Measurements from ENCODE around the gene UPK3BL1.
"Not testable (repeated sequence)": the region's sequence is repeated elsewhere in the genome, so short reads cannot be mapped to it uniquely, and the experiment has no call there.

The UPK3BL1 gene

DNA sequence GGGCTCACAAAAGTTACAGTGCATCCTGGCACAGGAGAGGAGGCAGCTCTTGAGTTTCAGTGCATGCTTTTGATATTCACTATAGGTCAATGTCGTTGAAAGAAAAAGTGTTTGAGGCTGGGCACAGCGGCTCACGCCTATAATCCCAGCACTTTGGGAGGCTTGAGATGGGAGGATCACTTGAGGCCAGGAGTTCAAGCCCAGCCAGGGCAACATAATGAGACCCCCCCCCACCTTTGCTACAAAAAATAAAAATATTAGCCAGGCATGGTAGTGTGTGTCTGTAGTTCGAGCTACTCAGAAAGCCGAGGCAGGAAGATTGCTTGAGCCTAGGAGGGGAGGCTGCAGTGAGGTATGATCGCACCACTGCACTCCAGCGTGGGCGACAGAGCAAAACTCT is 24.5 kb downstream of the UPK3BL1 start:
- DNase-seq: not testable (repeated sequence)

DNA sequence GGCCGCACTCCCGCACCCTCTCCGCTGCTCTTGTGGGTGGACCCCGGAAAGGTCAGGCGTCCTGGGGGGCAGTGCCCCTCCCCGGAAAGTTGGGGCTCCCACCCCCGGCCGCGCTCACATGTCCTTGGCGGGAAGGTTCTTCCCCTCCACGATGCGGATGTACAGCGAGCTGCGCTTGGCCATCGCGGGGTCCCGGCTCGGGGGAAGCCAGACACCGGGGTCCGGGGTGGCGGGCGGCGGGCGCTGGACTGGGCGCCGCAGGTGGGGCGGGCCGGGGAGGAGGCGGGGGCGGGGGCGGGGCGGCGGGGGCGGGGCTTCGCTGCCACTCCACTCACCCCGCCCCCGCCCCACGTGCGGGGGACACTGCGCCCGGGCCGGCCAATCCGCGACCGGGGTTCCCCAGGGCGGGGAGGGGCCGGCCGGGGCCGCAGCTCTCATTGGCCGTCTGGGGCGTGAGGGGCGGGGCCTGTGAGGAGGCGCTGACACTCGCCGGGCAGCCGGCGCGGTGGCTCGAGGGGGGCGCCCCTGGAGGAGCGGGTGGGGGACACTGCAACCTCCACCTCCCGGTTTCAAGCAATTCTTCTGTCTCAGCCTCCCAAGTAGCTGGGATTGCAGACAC is 26.0 kb downstream of the UPK3BL1 start, which contains the start of gene RASA4:
Gene RASA4, minus strand, starts transcription at position 250 of the 619 bp plus-strand sequence. Its CDS starts 67 bp downstream, at position 183.
- peak; percentile 34 for DNase-seq

DNA sequence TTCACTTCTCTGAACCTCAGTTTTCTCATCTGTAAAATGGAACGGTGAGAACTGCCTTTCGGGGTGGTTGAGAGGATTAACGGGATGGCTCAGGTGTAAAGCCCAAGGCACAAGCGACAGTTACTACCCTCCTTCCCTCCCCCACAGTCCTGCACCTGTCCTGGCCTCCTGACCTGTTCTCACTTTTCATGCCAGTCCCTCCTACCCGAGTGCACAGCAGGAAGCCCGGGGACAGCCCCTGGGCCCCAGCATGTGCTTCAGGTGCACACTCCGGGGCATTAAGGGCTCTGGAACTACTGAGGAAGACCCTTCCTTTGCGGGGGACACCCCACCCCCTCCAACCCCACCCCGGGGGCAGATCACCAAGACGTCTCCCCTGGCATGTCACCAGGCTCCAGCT is 26.7 kb downstream of the UPK3BL1 start:
- DNase-seq: not testable (repeated sequence)

DNA sequence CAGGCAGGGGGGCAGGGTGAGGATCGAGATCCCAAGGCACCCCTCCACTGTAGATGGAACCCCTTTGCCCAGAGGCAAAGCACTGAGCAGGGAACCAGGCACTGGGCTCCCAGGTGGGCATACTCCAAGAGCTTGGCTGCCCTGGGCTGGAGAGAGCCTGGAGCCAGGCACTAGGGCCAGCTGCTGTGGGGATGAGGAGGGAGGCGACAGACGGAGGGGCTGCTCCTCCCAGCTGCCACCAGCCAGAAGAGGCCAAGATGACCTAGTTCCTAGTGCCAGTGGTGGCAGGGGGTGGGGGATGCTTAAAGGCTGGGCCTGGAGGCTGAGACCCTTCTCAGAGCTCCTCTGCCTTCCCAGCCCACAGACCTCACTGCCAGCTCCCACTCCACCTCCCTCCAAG is 27.7 kb downstream of the UPK3BL1 start:
- DNase-seq: not testable (repeated sequence)

DNA sequence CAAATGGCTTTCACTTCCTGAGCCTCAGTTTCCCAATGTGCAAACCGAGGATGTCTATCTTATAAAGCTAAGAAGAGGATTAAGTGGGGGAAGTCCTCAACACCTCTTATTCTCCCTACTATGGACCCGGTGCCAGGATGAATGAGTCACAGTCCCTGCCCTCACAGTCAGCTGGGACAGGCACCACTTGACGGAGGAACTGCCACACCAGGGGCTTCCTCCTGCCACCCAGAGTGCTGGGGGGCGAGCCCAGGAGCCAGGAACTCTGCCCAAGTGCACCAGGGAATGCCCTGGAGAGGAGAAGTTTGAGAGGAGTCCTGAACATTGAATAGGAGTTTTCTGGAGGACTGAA is 28.3 kb downstream of the UPK3BL1 start:
- DNase-seq: not testable (repeated sequence)

DNA sequence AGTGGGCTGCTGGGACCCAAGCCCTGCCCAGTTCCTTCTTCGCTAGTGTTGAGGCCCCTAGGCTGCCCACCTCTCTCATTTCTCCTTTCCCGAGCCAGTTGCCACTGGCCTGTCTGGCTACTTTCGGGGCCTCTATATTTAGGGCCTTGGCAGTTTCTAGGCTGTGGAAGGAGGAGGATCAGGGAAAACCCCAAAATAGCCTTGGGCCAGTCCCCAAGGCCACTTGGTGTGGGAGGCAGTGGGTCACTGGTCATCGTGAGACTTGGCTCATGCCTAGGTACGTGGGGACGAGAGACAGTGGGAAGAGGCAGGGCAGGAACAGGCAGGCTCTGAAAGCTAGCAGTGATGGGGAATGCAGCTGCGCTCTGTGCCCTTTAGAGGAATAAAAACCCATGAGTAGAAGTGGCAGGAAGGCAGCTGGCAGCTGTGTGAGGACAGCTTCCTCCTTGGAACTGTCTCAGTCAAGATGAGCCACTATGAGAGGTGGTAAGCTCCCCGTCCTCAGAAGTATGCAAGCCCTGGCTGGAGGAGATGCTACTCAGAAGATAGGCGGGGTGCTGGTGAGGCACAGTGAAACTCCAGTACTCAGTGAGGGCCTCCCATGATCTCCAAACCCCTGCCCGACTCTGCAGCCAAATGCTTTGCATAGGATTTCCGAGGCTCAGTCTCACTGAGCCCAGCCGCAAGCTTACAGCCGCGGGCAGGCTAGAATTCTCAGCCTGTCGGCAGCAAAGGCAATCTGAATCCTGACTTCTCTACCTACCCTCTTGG is 28.8 kb downstream of the UPK3BL1 start:
- not testable (repeated sequence) for DNase-seq

DNA sequence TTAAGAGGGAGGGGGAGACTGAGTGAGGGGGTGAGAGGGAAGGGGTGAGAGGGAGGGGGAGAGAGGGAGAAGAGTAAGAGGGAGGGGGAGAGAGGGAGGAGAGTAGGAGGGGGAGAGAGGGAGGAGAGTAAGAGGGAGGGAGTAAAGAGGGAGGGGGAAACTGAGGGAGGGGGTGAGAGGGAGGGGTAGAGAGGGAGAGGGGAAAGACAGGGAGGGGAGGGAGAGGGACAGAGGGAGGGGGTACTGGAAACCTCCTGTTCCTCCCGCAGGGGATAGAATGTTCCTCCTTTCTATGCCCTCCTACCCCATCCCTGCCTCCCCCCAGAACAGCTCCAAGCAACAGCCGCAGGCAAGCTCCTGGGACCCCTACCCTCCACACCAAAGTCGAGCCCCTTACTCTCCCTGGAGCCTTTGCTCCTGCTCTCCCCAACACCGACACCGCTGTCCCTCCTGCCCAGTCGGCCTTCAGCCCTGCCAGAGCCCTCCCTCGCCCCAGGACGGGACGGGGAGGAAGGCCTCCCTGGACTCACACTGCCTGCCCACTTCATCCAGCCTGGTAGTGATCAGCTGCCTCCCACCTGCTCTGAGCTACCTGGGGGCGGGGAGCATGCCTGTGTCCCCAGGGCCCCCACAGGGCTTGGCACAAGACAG is 30.8 kb downstream of the UPK3BL1 start:
- DNase-seq: not testable (repeated sequence)

DNA sequence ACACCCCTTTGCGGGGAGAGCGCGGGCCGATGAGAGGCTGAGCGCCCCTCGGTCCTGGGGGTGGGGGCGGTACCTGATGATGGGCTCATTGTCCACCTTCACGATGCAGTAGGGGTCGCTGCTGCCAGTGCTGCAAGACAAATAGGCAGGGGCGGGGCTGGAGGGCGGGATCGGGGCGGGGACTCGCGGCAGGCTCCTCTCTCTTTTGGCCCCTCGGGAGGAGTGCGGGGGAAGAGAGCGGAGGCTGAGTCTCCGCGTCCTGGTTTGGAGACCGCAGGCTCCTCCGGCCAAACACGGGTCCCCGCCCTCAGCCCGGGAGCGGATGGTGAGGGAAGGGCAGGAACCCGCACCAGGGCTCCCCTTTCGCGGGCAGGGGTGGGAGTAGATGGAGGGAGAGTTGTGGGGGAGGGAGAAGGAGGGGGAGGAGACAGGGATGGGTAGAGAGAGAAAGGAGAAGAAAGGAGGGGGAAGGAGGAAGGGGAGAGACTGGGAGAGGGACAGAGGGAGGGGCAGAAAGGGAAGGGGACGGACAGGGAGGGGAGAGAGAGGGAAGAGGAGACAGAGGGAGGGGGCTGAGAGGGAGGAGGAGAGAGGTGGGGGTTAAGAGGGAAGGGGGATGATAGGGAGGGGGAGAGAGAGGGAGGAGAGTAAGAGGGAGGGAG is 31.4 kb downstream of the UPK3BL1 start:
- not testable (repeated sequence) for DNase-seq

DNA sequence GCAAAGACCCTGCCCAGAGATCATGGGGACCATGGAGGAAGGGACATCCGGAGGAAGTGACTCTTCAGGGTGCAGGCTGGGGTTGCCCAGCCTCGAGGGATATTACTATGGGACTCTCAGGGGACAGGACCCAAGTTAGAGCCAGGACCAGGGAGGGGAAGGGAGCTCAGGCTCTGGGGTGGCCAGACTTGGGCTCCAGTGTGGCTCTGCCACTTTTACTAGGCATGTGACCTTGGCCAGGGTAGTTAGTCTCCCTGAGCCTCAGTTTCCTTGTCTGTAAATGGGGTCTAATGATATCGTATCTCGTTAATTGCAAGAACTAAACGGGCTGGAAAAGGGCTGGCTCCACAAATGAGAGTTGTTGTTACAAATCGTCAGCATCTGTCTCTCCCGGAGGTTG is 32.1 kb downstream of the UPK3BL1 start:
- DNase-seq: not testable (repeated sequence)

DNA sequence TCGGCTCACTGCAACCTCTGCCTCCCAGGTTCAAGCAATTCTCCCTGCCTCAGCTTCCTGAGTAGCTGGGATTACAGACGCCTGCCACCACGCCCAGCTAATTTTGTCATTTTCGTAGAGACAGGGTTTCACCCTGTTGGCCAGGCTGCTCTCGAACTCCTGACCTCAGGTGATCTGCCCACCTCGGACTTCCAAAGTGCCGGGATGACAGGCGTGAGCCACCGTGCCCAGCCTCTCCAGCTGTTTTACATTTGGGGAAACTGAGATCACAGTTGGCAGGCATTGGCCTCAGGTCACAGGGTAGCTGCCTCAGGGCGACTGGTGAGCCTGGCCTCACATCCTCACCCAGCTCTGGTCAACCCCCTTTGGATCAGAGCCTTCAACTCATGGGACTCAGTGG is 32.9 kb downstream of the UPK3BL1 start:
- DNase-seq: not testable (repeated sequence)

DNA sequence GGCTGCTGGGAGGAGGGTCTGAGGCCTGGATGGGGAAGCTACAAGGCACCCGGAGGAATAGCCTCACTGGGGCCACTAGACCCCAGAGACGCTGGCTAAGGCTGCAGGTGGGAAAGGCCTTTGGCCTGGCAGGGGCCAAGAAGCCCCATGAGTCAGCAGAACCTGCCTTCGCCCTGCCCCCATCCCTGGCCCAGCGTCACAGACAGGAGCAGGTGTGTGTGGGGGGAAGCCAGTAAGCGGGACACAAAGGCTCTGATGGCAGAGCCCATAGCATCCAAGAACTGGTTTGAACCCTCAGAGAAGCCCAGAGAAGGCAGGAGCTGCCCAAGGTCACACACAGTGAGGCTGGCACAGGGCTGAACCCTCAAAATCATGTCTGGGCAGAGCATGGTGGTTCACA is 35.7 kb downstream of the UPK3BL1 start:
- not testable (repeated sequence) for DNase-seq

DNA sequence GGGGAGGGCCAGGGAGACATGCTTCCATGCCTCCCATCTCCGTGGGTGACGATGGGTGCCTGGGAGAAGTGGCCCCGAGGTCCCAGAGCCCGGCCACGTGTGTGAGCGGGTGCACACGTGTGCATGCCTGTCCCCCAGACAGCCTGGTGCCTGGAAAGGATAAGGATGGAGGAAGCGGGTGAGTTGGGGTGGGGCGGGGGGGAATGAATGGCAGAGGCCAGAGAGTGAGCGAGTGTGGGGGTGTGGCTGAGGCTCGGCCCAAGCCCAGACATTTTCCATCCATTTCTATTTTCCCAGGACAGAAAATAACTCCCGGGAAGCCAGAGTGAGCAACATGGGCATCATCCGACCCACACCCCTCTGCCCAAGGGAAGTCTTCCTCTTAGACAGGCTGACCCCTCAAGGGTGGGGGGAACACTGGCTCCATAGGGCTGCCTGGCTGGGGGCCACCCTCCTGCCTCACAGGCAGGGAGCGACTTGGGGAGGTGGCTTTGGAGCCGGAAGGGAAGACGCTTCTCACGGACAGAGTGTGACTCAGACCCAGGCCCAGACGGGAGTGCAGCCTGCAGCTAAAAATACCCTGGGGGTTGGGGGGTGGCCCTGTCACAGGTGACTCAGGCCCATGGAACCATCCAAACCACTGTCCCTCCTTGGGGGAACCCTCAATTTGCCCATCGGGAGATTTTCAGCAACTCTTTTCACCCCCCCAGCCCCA is 38.0 kb downstream of the UPK3BL1 start:
- not testable (repeated sequence) for DNase-seq

DNA sequence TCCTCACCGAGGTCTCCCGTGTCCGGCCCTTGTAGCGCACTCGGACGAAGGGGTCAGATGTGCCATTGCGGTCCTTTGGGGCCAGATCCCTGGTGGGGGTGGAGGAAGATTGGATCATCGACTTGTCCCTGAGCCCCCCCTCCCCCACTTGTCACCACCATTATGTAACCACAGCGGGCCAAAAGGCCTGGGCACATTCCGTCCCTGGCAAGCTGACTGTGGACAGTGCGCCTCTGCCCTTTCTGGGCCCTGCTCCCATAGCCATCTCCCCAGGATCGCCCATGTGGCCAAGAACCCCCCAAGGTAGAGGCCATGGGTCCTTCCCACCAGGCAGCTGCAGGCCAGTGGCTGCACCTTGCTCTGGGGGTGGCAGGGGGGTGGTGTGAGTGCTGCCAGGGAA is 40.3 kb downstream of the UPK3BL1 start:
- not testable (repeated sequence) for DNase-seq

DNA sequence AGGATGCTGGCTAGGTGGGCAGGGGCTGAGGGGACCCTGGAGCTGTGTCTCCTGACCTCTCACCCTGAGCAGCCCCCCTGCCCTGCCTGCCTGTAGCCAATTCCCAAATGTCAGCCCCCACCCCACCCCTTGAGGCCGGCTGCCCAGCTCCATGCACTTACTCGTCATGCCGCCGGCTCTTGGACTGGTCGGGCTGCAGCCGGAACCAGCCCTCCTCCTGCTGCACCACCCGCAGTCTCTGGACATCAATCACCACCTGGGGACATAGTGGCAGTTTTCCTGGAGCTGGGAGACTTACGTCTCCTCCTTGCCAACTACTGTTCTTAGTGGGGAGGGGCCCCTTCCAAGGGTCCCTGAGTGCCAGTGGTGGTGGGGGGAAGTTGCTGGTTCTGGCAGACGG is 42.9 kb downstream of the UPK3BL1 start:
- DNase-seq: not testable (repeated sequence)

DNA sequence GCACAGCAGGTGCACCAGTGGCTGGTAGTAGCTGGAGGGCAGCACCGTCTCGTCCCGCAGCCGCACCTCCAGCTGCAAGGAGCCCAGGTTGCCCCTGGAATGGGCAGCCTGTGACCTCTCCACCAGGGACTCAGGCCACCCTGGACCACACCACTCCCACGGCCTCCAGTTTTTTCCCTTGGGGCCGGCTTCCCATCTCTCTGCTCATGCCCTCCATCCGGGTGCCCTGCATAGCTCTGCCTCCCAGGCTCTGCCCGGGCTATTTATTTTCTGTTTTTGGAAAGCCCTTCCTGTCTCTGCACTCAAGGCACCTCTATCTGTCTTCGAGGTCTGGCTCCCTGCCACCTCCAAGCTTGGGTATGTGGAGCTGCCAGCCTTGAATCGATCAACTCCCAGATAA is 46.6 kb downstream of the UPK3BL1 start:
- not testable (repeated sequence) for DNase-seq

DNA sequence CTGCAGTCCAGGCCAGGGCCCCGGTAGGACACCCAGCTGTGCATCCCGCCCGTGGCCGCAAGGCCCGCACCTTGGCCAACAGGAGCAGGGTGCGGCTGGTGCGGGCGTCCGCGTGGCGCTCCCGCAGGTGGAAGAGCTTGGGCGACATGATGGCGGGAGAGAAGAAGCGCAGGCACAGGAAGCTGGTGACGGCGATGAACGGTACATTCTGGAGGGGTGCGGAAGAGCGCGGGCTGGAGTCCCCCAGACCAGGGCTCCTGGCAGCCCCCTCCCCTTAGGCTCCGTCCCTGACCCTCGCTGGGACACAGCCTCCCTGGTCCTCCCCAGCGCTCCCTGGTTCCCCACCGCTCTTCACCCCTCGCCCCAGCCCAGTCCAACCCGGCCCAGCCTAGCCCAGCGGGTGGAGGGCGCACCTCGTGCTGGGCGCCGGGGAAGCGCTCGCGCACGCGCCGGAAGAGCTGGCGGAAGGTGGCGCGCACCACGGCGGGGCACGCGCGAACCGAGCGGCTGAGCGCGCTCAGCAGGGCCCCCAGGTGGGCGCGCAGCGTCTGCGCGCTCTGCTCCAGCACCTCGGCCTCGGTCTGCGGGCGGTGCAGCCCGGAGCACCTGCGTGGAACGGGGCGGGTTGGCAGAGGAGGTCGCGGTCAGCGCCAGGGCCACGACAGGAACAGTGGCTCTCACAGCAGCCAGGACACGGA is 48.8 kb downstream of the UPK3BL1 start:
- not testable (repeated sequence) for DNase-seq

DNA sequence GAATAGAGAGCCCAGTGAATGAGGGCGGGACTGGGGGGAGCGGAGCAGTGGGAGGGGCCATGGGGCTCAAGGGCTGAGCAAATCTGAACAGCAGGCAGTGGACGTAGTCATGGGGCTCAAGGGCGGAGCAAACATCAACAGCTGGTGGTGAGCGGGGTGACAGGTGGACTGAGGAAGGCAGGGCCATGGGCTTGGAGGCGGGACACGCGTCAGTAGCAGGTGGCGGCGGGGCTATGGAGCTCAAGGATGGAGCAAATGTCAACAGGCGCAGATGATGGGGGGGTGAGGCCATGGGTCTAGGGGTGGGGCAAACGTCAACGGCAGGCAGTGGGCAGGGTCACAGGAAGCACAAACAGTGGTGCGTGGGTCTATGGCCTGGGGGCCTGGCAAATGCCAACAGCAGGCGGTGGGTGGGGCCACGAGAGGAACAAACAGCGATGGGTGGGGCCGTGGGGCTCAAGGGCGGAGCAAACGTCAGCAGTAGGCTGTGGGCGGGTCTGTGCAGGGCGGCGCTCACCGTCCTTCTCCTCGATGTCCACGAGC is 50.0 kb downstream of the UPK3BL1 start:
- peak; percentile 27 for DNase-seq

DNA sequence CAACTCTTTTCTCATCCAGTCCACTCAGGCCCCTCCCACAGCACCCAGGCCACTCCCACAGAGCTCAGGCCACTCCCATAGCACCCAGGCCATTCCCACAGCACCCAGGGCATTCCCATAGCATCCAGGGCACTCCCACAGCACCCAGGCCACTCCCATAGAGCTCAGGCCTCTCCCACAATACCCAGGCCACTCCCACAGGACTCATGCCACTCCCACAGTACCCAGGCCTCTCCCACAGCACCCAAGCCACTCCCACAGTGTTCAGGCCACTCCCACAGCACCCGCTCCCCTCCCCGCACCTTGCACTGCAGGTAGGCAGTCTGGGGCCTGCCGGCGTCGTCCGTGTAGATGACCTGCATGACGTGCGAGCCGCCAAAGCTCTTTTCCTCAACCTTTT is 52.7 kb downstream of the UPK3BL1 start:
- not testable (repeated sequence) for DNase-seq

All from activated naive CD4-positive, alpha-beta T cell treated with Interleukin-2 at 50 U/mL for 16 hours (primary cell).